Fibroblast of lung (primary cell): Measurements from ENCODE around the gene AP2B1. TPM values are rescaled to one million over a fixed set of nuclear protein-coding genes. Genes with fewer than 3 reads are reported as not detected.

ENCODE experiments used
- DNase-seq, 2 donors: peaks; one replicate each; pipeline versions ENCODE4 v3.0.0 to v3.0.0-alpha.2; 2010; ENCODE audit warnings: low read depth in 2 of 2
- H2AFZ ChIP-seq: 2 replicates; pipeline ENCODE4 v1.5.1; 2012; ENCODE audit warnings: low read length, control low read depth, inconsistent platforms
- H3K27ac ChIP-seq: 2 replicates; pipeline ENCODE4 v1.5.1; 2011; ENCODE audit warnings: low read length, control low read depth; ENCODE audit not compliant: insufficient read depth
- H3K27me3 ChIP-seq: 2 replicates; pipeline ENCODE4 v1.5.1; 2011; ENCODE audit warnings: mild to moderate bottlenecking, low read length; ENCODE audit not compliant: control insufficient read depth, insufficient read depth
- H3K36me3 ChIP-seq: 2 replicates; pipeline ENCODE4 v1.5.1; 2011; ENCODE audit warnings: low read length; ENCODE audit not compliant: control insufficient read depth, insufficient read depth
- H3K4me1 ChIP-seq: 2 replicates; pipeline ENCODE4 v1.5.1; 2011; ENCODE audit warnings: low read length; ENCODE audit not compliant: control insufficient read depth, insufficient read depth; ENCODE audit errors: extremely low read depth
- H3K4me2 ChIP-seq: 2 replicates; pipeline ENCODE4 v1.5.1; 2011; ENCODE audit warnings: low read length, control low read depth; ENCODE audit not compliant: insufficient read depth; ENCODE audit errors: extremely low read depth
- H3K4me3 ChIP-seq, 4 experiments: fragments of 200-600 bp in 1 of 4; sonication (generic) in 1 of 4; replicated peaks in 1 of 4; 2 replicates each; pipeline ENCODE4 v1.5.1; 2011 to 2016; ENCODE audit warnings: low read length in 4 of 4, low read depth in 3 of 4, mild to moderate bottlenecking in 3 of 4, control low read depth in 2 of 4, inconsistent platforms in 1 of 4, mixed read lengths in 1 of 4; ENCODE audit not compliant: insufficient read depth in 1 of 4; ENCODE audit errors: control extremely low read depth in 1 of 4
- H3K79me2 ChIP-seq: 2 replicates; pipeline ENCODE4 v1.5.1; 2012; ENCODE audit warnings: mild to moderate bottlenecking, low read length, inconsistent platforms; ENCODE audit not compliant: control insufficient read depth, insufficient read depth
- H3K9ac ChIP-seq: 2 replicates; pipeline ENCODE4 v1.5.1; 2011; ENCODE audit warnings: mild to moderate bottlenecking, low read length, control low read depth; ENCODE audit not compliant: insufficient read depth
- H3K9me3 ChIP-seq: 2 replicates; pipeline ENCODE4 v1.5.1; 2012; ENCODE audit warnings: low read depth, low read length; ENCODE audit not compliant: control insufficient read depth, insufficient read depth
- H4K20me1 ChIP-seq: 2 replicates; pipeline ENCODE4 v1.5.1; 2011; ENCODE audit warnings: low read length; ENCODE audit not compliant: control insufficient read depth, insufficient read depth; ENCODE audit errors: extremely low read depth
- EZH2 ChIP-seq: IDR thresholded peaks from 2 replicates; pipeline ENCODE4 v1.5.1; 2012; ENCODE audit warnings: low read length, control low read depth, mild to moderate bottlenecking; ENCODE audit errors: missing control alignments
- polyA plus RNA-seq, 2 donors: library from polyadenylated mRNA; depleted of rRNA in 1 of 2; stranded (reverse) in 1 of 2; unstranded in 1 of 2; fragments of >200 nt; gene quantifications; 2 replicates each; pipeline ENCODE4 v1.2.1, GENCODE V29; 2011 to 2012; ENCODE audit warnings: missing spikeins in 1 of 2
- total RNA-seq: library from RNA; depleted of rRNA; stranded (reverse); fragments of >200 nt; gene quantifications from 2 replicates; pipeline ENCODE4 v1.2.1, GENCODE V29; 2014
- TF ChIP-seq, protein P1 (sequence below), 2 donors: IDR thresholded peaks in 1 of 2; conservative IDR thresholded peaks in 1 of 2; 1 replicate in 1 of 2; 2 replicates in 1 of 2; pipeline ENCODE4 v1.5.1; 2011 to 2012; ENCODE audit warnings: low read length in 2 of 2, control low read depth in 1 of 2, inconsistent platforms in 1 of 2, low read depth in 1 of 2, mild to moderate bottlenecking in 1 of 2

AP2B1 gene
- total and polyA plus RNA-seq, 2 donors (not counting 1 experiment from before 2014, with no cell fraction given) = 109 to 236 TPM

DNA sequence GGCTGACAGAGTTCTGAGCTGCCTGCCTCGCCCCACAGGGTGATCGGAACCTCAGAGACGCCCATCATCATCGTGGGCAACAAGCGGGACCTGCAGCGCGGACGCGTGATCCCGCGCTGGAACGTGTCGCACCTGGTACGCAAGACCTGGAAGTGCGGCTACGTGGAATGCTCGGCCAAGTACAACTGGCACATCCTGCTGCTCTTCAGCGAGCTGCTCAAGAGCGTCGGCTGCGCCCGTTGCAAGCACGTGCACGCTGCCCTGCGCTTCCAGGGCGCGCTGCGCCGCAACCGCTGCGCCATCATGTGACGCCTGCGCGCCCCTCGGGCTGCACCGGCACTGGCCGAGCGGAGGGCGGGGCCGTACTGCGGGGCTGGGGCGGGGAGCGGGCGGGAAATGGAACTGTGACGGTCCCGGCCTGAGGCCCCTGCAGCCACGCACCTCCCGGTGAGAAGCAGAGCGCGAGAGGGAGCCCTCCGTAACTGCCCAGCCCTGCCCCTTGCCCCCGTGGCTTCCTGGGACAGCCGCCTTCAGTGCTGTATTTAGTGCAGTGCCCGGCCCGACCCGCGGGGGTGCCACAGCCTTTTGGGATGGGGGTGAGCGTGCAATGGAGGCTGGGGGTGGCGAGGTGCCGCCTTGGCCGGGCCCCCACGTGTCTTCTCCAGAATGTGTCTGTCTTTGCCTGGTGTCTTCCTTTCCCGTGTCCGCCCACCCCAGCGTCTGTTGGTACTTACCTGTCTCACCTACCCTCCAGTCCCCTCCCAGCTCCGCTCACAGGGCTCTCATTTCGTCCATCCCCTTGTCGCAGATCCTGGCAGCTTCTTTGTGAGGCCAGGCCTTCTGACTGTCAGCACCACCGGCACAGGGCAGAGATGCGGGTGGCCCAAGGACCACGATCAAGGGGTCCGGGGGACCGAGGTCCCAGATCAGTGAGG lies 154.1 kb downstream of the AP2B1 start:
- Histone ChIP-seq H4K20me1 (no peaks in the 10 kb centered on the region), H3K4me3 (no peak overlapping the region), H3K9ac (no peak overlapping the region), H3K27ac (no peak overlapping the region), H3K36me3 (no peaks in the 10 kb centered on the region), H2AFZ (no peak overlapping the region), H3K4me1 (no peaks in the 10 kb centered on the region), H3K9me3 (no peaks in the 10 kb centered on the region), H3K27me3 (peaks cover 33% of the 10 kb centered on the region), H3K79me2 (no peaks in the 10 kb centered on the region), H3K4me2 (no peak overlapping the region)
- TF ChIP-seq EZH2 = peak; percentile 87
- TF ChIP-seq, protein P1, sequence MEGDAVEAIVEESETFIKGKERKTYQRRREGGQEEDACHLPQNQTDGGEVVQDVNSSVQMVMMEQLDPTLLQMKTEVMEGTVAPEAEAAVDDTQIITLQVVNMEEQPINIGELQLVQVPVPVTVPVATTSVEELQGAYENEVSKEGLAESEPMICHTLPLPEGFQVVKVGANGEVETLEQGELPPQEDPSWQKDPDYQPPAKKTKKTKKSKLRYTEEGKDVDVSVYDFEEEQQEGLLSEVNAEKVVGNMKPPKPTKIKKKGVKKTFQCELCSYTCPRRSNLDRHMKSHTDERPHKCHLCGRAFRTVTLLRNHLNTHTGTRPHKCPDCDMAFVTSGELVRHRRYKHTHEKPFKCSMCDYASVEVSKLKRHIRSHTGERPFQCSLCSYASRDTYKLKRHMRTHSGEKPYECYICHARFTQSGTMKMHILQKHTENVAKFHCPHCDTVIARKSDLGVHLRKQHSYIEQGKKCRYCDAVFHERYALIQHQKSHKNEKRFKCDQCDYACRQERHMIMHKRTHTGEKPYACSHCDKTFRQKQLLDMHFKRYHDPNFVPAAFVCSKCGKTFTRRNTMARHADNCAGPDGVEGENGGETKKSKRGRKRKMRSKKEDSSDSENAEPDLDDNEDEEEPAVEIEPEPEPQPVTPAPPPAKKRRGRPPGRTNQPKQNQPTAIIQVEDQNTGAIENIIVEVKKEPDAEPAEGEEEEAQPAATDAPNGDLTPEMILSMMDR (conservative IDR thresholded peaks at IDR 0.05 in 1 of 2, IDR thresholded peaks at IDR 0.05 in 1 of 2; ENCODE audit: low read depth in 1 of 2, low read length in 2 of 2) = no peak
- DNase-seq = no peak

DNA sequence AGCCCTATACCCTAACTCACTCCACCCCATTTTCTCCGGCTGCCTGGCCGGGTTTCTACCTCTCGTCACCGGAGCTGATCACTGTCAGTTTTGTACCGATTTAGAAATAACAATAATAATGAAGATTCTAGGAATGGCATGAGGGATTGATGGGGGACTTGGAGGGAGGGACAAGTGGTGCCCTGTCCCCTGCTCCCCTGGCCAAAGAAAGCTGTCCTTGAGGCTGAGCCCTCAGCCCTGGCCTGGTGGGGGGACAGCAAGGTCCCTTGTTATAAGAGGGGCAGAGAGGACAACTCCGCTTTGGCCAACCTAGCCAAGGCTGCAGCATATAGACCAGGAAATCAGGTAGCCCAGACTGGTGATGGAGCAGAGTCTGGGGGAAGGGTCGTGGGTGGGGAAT lies 155.4 kb downstream of the AP2B1 start:
- H3K36me3 ChIP-seq = no peaks in the 10 kb centered on the region
- no peaks in the 10 kb centered on the region for H4K20me1 ChIP-seq
- peaks cover 36% of the 10 kb centered on the region for H3K27me3 ChIP-seq
- no peak overlapping the region for H3K4me3 ChIP-seq
- H3K9ac ChIP-seq = no peak overlapping the region
- H3K79me2 ChIP-seq = no peaks in the 10 kb centered on the region
- no peak overlapping the region for H3K4me2 ChIP-seq
- H3K27ac ChIP-seq = no peak overlapping the region
- no peaks in the 10 kb centered on the region for H3K9me3 ChIP-seq
- no peak for DNase-seq
- no peaks in the 10 kb centered on the region for H3K4me1 ChIP-seq
- no peak for TF ChIP-seq EZH2
- TF ChIP-seq, protein P1 (conservative IDR thresholded peaks at IDR 0.05 in 1 of 2, IDR thresholded peaks at IDR 0.05 in 1 of 2; ENCODE audit: low read depth in 1 of 2, low read length in 2 of 2) = no peak
- no peak overlapping the region for H2AFZ ChIP-seq

DNA sequence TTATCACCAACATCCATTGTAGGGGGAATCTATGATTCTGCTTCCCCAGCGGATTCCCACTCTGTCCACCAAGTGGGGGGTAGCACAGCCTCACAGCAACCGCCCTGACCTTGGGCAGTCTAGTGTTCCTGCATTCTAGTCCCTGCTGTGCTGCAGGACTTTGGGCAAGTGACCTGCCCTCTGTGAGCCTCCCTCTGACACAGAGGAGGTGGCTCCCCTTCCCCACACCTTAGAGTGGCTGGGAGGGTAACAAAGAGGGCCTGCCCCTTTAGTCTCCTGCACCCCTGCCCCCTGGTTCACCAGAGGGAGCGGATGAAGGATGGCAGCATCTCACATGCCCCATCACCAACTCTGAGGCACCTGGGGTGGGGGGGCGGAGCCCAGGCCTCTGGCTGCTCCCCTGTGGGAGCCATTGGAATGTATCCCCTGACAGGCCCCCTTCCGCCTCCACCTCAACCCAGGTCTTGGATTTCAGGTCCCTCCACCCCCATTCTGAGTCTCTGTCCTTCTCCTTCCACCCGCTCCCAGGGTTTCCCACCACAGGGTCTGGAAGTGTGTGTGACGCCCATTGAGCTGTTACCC lies 155.9 kb downstream of the AP2B1 start:
- TF ChIP-seq EZH2 = no peak
- TF ChIP-seq, protein P1 (conservative IDR thresholded peaks at IDR 0.05 in 1 of 2, IDR thresholded peaks at IDR 0.05 in 1 of 2; ENCODE audit: low read depth in 1 of 2, low read length in 2 of 2) = no peak
- no peak overlapping the region for H3K4me3 ChIP-seq
- no peaks in the 10 kb centered on the region for H3K9me3 ChIP-seq
- H3K36me3 ChIP-seq = no peaks in the 10 kb centered on the region
- no peaks in the 10 kb centered on the region for H3K4me1 ChIP-seq
- peaks cover 36% of the 10 kb centered on the region for H3K27me3 ChIP-seq
- no peaks in the 10 kb centered on the region for H3K79me2 ChIP-seq
- H3K27ac ChIP-seq = no peak overlapping the region
- no peaks in the 10 kb centered on the region for H4K20me1 ChIP-seq
- H3K9ac ChIP-seq = no peak overlapping the region
- H2AFZ ChIP-seq = no peak overlapping the region
- no peak for DNase-seq
- no peak overlapping the region for H3K4me2 ChIP-seq
